Astrocyte (in vitro differentiated cells and primary cell): ENCODE results near the gene NGB. TPM values are rescaled to one million over a fixed set of nuclear protein-coding genes. Genes with fewer than 3 reads are reported as not detected.

ENCODE experiments used
- microRNA-seq: library from miRNA; unstranded; fragments of <30 nt; microRNA quantifications from one replicate; pipeline ENCODE4 v1.2.0, GENCODE V29; 2020
- total RNA-seq: library from RNA; stranded (reverse); gene quantifications from 2 replicates; pipeline ENCODE4 v1.2.1, GENCODE V29; 2021

Gene NGB
- total RNA-seq, 1 donor from 2014 or later: not detected

Small RNA genes lying within 50 kb of the gene (microRNA-seq; reads per million reads assigned to microRNA genes)
- gene MIR1260A: not detected

Other genes starting within 250 kb of the NGB start
- gene IRF2BPL, start 242.5 kb downstream of the NGB start, total RNA-seq: 42.7 and 55.3 TPM in 2 replicates
- gene CIPC, start 172.9 kb downstream of the NGB start, total RNA-seq: 16.7 and 20.2 TPM in 2 replicates
- 0.50 and 0.52 TPM in 2 replicates for gene ZDHHC22, start 129.4 kb downstream of the NGB start, total RNA-seq
- gene TMEM63C, start 89.4 kb downstream of the NGB start, total RNA-seq: 11.3 and 22.8 TPM in 2 replicates
- 50.2 and 53.4 TPM in 2 replicates for gene POMT2, start 49.7 kb upstream of the NGB start, total RNA-seq
- 17.6 and 18.0 TPM in 2 replicates for gene GSTZ1, start 49.8 kb upstream of the NGB start, total RNA-seq
- gene TMED8, start 105.9 kb upstream of the NGB start, total RNA-seq: 10.0 and 10.2 TPM in 2 replicates
- gene SAMD15, start 106.2 kb upstream of the NGB start, total RNA-seq: 2.1 and 2.9 TPM in 2 replicates
- gene NOXRED1, start 152.3 kb upstream of the NGB start, total RNA-seq: 0.72 and 0.82 TPM in 2 replicates
- gene VIPAS39, start 186.4 kb upstream of the NGB start, total RNA-seq: 22.9 and 24.0 TPM in 2 replicates
- 157 and 177 TPM in 2 replicates for gene AHSA1, start 186.9 kb upstream of the NGB start, total RNA-seq
- gene ISM2, start 227.6 kb upstream of the NGB start, total RNA-seq: 0.39 and 0.50 TPM in 2 replicates